IPS-18a (cell line): ENCODE measurements around the gene GTF2A1L.

Experiments
- H3K27ac ChIP-seq: one replicate; pipeline ENCODE4 v1.5.1; 2013; ENCODE audit warnings: low read length
- H3K27me3 ChIP-seq: one replicate; pipeline ENCODE4 v1.6.1; 2013; ENCODE audit warnings: mild to moderate bottlenecking, low read length; ENCODE audit not compliant: control insufficient read depth, insufficient read depth
- H3K36me3 ChIP-seq: one replicate; pipeline ENCODE4 v1.6.1; 2013; ENCODE audit warnings: low read depth, low read length; ENCODE audit not compliant: control insufficient read depth
- H3K4me1 ChIP-seq: one replicate; pipeline ENCODE4 v1.6.1; 2013; ENCODE audit warnings: low read depth, low read length; ENCODE audit not compliant: control insufficient read depth
- H3K4me3 ChIP-seq: one replicate; pipeline ENCODE4 v1.5.1; 2013; ENCODE audit warnings: low read length
- H3K9ac ChIP-seq: one replicate; pipeline ENCODE4 v1.6.1; 2013; ENCODE audit warnings: mild to moderate bottlenecking, low read length, moderate library complexity
- H3K9me3 ChIP-seq: one replicate; pipeline ENCODE4 v1.6.1; 2013; ENCODE audit warnings: low read depth, low read length; ENCODE audit not compliant: control insufficient read depth

GTF2A1L gene

DNA sequence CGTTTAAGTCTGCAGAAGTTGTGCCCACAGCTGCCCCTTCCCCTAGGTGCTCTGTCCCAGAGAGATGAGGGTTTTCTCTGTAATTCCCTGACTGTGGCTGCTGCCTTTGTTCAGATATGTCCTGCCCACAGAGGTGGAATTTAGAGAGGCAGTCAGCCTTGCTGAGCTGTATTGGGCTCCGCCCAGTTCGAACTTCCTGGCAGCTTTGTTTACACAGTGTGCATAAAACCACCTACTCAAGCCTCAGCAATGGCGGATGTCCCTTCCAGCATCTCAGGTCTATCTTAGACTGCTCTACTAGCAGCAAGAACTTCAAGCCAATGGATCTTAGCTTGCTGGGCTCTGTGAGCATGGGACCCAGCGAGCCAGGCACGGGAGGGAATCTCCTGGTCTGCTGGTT lies 89.8 kb downstream of the GTF2A1L start:
- peaks cover 5% of the 10 kb centered on the region for H3K9me3 ChIP-seq
- H3K27me3 ChIP-seq, result no peaks in the 10 kb centered on the region
- H3K4me3 ChIP-seq, result no peak overlapping the region
- no peaks in the 10 kb centered on the region for H3K36me3 ChIP-seq
- H3K9ac ChIP-seq, result no peak overlapping the region
- no peaks in the 10 kb centered on the region for H3K4me1 ChIP-seq
- no peak overlapping the region for H3K27ac ChIP-seq

DNA sequence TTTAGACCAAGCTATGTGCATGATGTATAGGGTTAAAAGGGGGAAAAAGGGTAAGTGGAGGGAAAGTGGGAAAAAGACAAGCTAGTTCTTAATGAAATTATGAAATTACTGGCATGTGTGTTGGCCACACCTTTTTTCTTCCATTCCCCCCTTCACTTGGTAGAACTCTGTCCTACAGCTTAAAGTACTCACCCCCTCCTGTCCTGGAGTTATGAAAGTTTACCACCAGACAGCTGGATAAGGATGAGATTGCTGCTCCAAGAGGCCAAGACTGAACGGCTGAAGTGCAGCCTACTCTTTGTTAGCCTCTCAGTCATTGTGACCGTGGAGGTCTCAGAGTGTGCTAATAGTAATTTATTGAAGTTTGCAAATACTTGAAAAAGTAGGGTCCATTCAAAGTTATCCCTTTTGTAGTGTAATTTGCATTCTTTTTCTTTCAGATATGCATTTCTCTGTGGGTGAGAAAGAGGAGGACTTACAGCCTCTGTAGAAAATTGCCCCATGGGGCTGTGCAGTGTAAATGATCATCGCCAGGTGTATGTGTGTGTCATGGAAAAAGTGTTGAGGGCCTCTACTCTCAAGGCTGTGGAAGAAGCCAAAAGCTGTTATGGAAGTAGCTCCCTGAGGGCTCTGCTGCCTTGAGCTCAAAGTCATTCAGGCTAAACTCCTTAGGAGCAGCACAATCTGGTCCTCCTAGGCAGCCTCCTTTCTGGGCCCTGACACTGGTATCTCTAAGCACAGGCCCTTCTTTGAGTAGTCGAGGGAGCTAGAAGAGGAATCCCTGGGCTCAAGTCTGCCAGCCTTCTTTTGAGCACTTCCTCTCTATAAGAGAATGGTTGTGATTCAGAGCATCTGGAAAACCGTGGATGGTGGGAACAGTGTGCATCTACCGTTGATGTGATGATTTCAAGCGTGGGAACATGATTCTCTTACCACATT lies 91.7 kb downstream of the GTF2A1L start:
- Histone ChIP-seq H3K27ac (no peak overlapping the region), H3K4me1 (no peaks in the 10 kb centered on the region), H3K27me3 (no peaks in the 10 kb centered on the region), H3K36me3 (no peaks in the 10 kb centered on the region), H3K9me3 (peaks cover 5% of the 10 kb centered on the region), H3K4me3 (no peak overlapping the region), H3K9ac (no peak overlapping the region)

DNA sequence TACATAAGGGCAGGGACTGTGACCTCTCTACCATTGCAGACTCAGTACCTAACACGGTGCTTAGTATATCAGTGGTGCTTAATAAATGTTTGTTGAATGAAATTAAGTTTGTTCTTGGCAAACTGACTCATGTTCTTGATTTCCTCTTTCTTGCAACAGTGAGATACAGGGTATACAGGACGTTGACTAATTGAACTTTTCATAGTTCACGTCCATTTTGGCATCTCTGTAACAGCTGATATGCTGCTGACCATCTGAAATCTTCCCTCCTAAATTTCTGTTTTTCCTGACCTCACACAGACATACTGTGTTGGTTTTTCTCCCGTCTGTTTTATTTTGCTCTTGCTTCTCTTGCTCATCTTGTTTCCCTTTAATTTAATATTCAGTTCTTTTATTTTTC lies 93.7 kb downstream of the GTF2A1L start:
- Histone ChIP-seq H3K27ac (no peak overlapping the region), H3K36me3 (no peaks in the 10 kb centered on the region)

GRCh38 chr2:48712151-48712550 lies 94.5 kb downstream of the GTF2A1L start:
- no peak overlapping the region for H3K27ac ChIP-seq
- no peaks in the 10 kb centered on the region for H3K4me1 ChIP-seq

More for the DNA sequence above, 93.7 kb downstream of the GTF2A1L start:
- no peaks in the 10 kb centered on the region for H3K4me1 ChIP-seq
- H3K4me3 ChIP-seq, result no peak overlapping the region
- H3K9me3 ChIP-seq, result peaks cover 5% of the 10 kb centered on the region
- H3K27me3 ChIP-seq, result no peaks in the 10 kb centered on the region
- no peak overlapping the region for H3K9ac ChIP-seq

DNA sequence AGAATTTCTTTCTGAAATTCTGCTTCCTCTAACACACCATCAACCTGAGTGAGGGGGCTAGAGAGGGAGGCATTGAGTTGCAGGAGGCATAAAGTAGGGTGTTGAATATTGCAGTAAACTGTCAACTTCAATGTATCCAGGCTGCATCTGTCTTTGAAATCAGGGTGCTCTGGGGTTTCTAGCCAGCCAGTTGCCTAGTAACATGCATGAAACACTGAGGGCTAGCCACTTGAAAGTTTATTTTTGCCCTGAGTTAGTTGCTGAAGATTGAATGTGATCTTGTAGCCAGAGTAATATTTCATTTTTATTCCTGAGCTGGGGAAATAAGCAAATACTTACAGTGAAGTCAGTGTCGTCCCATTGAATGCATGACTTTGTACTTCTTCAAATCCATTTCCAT lies 96.0 kb downstream of the GTF2A1L start:
- H3K9ac ChIP-seq, result no peak overlapping the region
- H3K27me3 ChIP-seq, result no peaks in the 10 kb centered on the region
- H3K36me3 ChIP-seq, result no peaks in the 10 kb centered on the region
- no peaks in the 10 kb centered on the region for H3K9me3 ChIP-seq
- no peak overlapping the region for H3K27ac ChIP-seq
- peaks cover 6% of the 10 kb centered on the region for H3K4me1 ChIP-seq
- no peak overlapping the region for H3K4me3 ChIP-seq

More at GRCh38 chr2:48712151-48712550, 94.5 kb downstream of the GTF2A1L start:
- peaks cover under 1% of the 10 kb centered on the region for H3K9me3 ChIP-seq
- H3K4me3 ChIP-seq, result no peak overlapping the region
- no peaks in the 10 kb centered on the region for H3K36me3 ChIP-seq
- no peaks in the 10 kb centered on the region for H3K27me3 ChIP-seq
- no peak overlapping the region for H3K9ac ChIP-seq

- H3K9me3 ChIP-seq, result no peaks in the 10 kb centered on the region
- H3K4me3 ChIP-seq, result no peak overlapping the region
- no peaks in the 10 kb centered on the region for H3K27me3 ChIP-seq
- H3K27ac ChIP-seq, result no peak overlapping the region
- H3K4me1 ChIP-seq, result peaks cover 6% of the 10 kb centered on the region
- H3K36me3 ChIP-seq, result no peaks in the 10 kb centered on the region
- no peak overlapping the region for H3K9ac ChIP-seq
These were observed 96.6 kb downstream of the GTF2A1L start for GRCh38 chr2:48714245-48714644.

DNA sequence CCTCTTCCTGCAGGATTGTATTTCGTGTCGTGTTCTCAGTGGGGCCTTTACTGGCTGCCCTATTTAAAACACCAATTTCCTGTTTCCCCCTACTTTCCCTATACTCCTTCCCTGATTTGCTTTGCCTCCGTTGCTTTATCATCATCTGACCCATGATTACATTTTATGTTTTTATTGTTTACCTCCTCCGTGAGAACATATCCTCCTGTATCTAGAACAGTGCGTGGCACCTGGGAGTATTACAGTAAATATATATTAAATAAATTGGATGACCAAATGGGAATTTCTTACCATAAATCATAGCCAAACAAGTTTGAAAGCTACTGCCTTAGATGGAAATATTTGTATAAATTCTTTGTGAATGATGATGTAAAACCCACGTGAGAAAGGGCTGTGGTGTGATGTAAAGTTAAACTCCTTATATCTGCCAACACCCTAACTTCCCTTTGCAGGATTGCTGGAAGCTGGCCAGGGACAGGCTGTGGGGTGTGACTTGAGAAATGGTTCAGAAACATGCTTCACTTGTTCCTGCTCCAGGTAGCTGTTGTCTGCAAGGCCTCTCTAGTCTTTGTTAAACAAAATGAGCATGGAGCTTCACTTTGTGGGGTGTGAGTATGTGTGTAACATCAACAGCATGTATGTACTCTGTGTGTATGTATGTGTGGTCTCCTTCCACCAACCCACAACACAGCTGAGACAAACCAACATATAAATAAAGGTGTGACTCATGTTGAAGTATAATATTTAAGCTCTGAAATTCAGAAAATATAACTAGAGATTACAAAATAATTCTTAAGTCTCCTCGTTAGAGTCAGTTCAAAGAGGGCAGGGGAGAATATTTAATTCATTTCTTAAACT lies 97.6 kb downstream of the GTF2A1L start:
- no peak overlapping the region for H3K27ac ChIP-seq
- no peaks in the 10 kb centered on the region for H3K27me3 ChIP-seq
- H3K4me3 ChIP-seq, result no peak overlapping the region
- no peaks in the 10 kb centered on the region for H3K36me3 ChIP-seq
- no peaks in the 10 kb centered on the region for H3K9me3 ChIP-seq
- H3K4me1 ChIP-seq, result peaks cover 10% of the 10 kb centered on the region
- no peak overlapping the region for H3K9ac ChIP-seq

GRCh38 chr2:48715956-48716355 lies 98.3 kb downstream of the GTF2A1L start:
- no peaks in the 10 kb centered on the region for H3K27me3 ChIP-seq
- H3K9ac ChIP-seq, result no peak overlapping the region
- H3K36me3 ChIP-seq, result no peaks in the 10 kb centered on the region
- H3K4me1 ChIP-seq, result peaks cover 10% of the 10 kb centered on the region
- H3K27ac ChIP-seq, result no peak overlapping the region
- H3K9me3 ChIP-seq, result no peaks in the 10 kb centered on the region
- H3K4me3 ChIP-seq, result no peak overlapping the region

- no peaks in the 10 kb centered on the region for H3K27me3 ChIP-seq
- no peaks in the 10 kb centered on the region for H3K9me3 ChIP-seq
- no peaks in the 10 kb centered on the region for H3K36me3 ChIP-seq
- H3K27ac ChIP-seq, result no peak overlapping the region
- no peak overlapping the region for H3K4me3 ChIP-seq
- H3K4me1 ChIP-seq, result peaks cover 10% of the 10 kb centered on the region
- H3K9ac ChIP-seq, result no peak overlapping the region
These were observed 100.2 kb downstream of the GTF2A1L start for GRCh38 chr2:48717846-48718245.

DNA sequence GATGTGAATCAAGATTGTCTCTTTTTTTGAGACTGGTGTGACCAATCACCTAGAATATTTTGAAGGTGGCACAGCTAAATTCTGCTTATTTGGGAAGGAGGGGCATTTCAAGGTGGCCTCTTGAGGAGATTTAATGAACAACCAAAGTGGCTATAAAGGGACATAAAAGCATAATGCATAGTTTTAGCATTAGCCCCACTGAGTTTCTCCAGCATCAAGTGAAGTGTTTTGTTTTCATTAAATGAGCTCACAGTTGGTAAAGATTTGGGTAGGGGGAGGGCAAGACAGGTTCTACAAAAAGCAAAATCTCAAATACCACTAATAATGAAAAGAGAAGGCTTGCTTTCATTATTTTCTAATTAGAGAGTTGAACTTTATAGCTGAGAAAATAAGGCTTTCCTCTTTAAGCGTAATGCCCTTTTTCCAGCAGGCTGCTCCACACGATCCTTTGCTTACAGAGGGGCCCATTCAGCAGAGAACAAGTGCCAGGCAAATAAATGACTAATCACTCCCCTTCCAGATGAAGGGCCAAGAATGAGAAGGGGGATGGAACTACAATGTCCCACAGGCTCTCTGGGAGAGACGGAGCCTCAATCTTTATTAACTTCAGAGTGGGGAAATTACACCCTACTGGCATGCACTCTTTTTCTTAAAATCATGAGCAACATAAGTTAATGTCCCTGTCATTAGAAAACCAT lies 102.0 kb downstream of the GTF2A1L start:
- H3K4me1 ChIP-seq, result peaks cover 10% of the 10 kb centered on the region
- H3K9ac ChIP-seq, result no peak overlapping the region
- H3K27ac ChIP-seq, result no peak overlapping the region
- no peaks in the 10 kb centered on the region for H3K9me3 ChIP-seq
- H3K36me3 ChIP-seq, result no peaks in the 10 kb centered on the region
- no peak overlapping the region for H3K4me3 ChIP-seq
- H3K27me3 ChIP-seq, result no peaks in the 10 kb centered on the region

- H3K4me1 ChIP-seq, result peaks cover 10% of the 10 kb centered on the region
- H3K36me3 ChIP-seq, result no peaks in the 10 kb centered on the region
- no peaks in the 10 kb centered on the region for H3K9me3 ChIP-seq
- no peaks in the 10 kb centered on the region for H3K27me3 ChIP-seq
- H3K27ac ChIP-seq, result no peak overlapping the region
- no peak overlapping the region for H3K4me3 ChIP-seq
- no peak overlapping the region for H3K9ac ChIP-seq
These were observed 103.5 kb downstream of the GTF2A1L start for GRCh38 chr2:48721158-48721557.
